Limb (tissue), 2 donors: Measurements from ENCODE around the gene VPS37D.
"Not testable (repeated sequence)": the region's sequence is repeated elsewhere in the genome, so short reads cannot be mapped to it uniquely, and the experiment has no call there.

Source experiments
- DNase-seq, 2 donors: peaks; one replicate each; pipeline ENCODE4 v3.0.0-alpha.2; 2016; ENCODE audit errors: extremely low spot score in 2 of 2

The VPS37D gene

GRCh38 chr7:73705551-73705920, 37.9 kb downstream of the VPS37D start:
- no peak for DNase-seq

- no peak for DNase-seq
Observed at GRCh38 chr7:73706126-73707044, 38.8 kb downstream of the VPS37D start.

- DNase-seq: no peak
Observed at GRCh38 chr7:73707045-73707631, 39.5 kb downstream of the VPS37D start.

GRCh38 chr7:73708961-73709549, 41.4 kb downstream of the VPS37D start:
- DNase-seq: no peak

GRCh38 chr7:73712773-73713172, 45.1 kb downstream of the VPS37D start:
- no peak for DNase-seq

GRCh38 chr7:73713319-73713718, 45.7 kb downstream of the VPS37D start:
- not testable (repeated sequence) for DNase-seq

- peak; percentile 67 to 73 for DNase-seq
Observed at GRCh38 chr7:73715648-73716317, 48.2 kb downstream of the VPS37D start.

- DNase-seq: no peak
Observed at GRCh38 chr7:73716318-73716890, 48.8 kb downstream of the VPS37D start.

GRCh38 chr7:73717025-73717807, 49.6 kb downstream of the VPS37D start:
- DNase-seq: no peak

GRCh38 chr7:73717991-73718405, 50.4 kb downstream of the VPS37D start:
- no peak for DNase-seq

GRCh38 chr7:73718438-73718881, 50.8 kb downstream of the VPS37D start:
- no peak for DNase-seq

- peak in 1 of 2 donors; percentile 84 for DNase-seq
Observed at GRCh38 chr7:73718905-73719805, 51.5 kb downstream of the VPS37D start, which contains the start of gene STX1A. Gene STX1A (minus strand): TSS chr7:73719669. CDS start chr7:73719631, 38 bp downstream.

GRCh38 chr7:73719806-73720169, 52.2 kb downstream of the VPS37D start:
- DNase-seq: no peak

GRCh38 chr7:73720443-73720842, 52.8 kb downstream of the VPS37D start:
- not testable (repeated sequence) for DNase-seq

- DNase-seq: peak in 1 of 2 donors; percentile 67
Observed at GRCh38 chr7:73721377-73721817, 53.8 kb downstream of the VPS37D start.
